Peyer's patch (tissue), 4 donors: Measurements from ENCODE around the gene NDFIP2.

Experiments
- POLR2A ChIP-seq, 2 donors: fragments of 450-650 bp; IDR thresholded peaks; one replicate each; pipeline ENCODE4 v1.5.1; 2017; ENCODE audit warnings: antibody characterized with exemption in 2 of 2, mild to moderate bottlenecking in 2 of 2, moderate library complexity in 2 of 2
- TF ChIP-seq, protein P1 (sequence below), 6 experiments: fragments of 450-650 bp in 4 of 6; fragments of 200-600 bp in 2 of 6; sonication (generic) in 1 of 6; IDR thresholded peaks; one replicate each; pipeline ENCODE4 v1.5.1; 2017 to 2019; ENCODE audit warnings: antibody characterized with exemption in 6 of 6, mild to moderate bottlenecking in 3 of 6, moderate library complexity in 1 of 6

DNA sequence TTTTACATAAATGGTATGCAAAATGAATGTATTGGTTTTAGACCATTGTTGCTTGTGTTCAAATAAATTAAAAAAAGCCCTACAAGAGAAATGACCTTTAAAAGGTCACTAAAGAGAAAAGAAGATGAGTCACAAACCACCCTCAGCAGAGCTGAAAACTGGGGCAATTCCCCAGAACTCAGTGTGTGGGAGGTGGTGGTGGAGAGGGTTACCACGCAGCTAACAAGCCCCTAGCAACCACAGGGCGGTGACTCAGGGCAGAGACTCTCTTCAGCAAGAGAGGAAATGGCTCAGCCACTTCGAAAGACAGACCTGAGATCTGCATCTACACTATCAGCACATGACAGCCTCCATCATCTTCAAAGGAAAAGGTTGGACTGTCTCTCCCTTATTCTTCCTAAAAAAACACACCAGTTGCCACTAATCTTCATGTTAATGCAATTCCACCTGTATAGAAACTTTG, 29.4 kb upstream of the NDFIP2 start:
- TF ChIP-seq POLR2A (IDR thresholded peaks at IDR 0.05) = no peak
- TF ChIP-seq, protein P1, sequence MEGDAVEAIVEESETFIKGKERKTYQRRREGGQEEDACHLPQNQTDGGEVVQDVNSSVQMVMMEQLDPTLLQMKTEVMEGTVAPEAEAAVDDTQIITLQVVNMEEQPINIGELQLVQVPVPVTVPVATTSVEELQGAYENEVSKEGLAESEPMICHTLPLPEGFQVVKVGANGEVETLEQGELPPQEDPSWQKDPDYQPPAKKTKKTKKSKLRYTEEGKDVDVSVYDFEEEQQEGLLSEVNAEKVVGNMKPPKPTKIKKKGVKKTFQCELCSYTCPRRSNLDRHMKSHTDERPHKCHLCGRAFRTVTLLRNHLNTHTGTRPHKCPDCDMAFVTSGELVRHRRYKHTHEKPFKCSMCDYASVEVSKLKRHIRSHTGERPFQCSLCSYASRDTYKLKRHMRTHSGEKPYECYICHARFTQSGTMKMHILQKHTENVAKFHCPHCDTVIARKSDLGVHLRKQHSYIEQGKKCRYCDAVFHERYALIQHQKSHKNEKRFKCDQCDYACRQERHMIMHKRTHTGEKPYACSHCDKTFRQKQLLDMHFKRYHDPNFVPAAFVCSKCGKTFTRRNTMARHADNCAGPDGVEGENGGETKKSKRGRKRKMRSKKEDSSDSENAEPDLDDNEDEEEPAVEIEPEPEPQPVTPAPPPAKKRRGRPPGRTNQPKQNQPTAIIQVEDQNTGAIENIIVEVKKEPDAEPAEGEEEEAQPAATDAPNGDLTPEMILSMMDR (IDR thresholded peaks at IDR 0.05) = no peak
